Body of pancreas (tissue), 4 donors: ENCODE measurements around the gene IFI44L.

Source experiments
- POLR2A ChIP-seq, 3 donors: fragments of 450-650 bp; IDR thresholded peaks; one replicate each; pipeline ENCODE4 v1.6.1; 2016; ENCODE audit warnings: antibody characterized with exemption in 3 of 3, mild to moderate bottlenecking in 2 of 3
- TF ChIP-seq, protein P1 (sequence below), 7 experiments: fragments of 450-650 bp in 4 of 7; fragments of 200-600 bp in 3 of 7; sonication (generic) in 3 of 7; IDR thresholded peaks; one replicate each; pipeline ENCODE4 v1.5.1; 2016 to 2019; ENCODE audit warnings: antibody characterized with exemption in 7 of 7

DNA sequence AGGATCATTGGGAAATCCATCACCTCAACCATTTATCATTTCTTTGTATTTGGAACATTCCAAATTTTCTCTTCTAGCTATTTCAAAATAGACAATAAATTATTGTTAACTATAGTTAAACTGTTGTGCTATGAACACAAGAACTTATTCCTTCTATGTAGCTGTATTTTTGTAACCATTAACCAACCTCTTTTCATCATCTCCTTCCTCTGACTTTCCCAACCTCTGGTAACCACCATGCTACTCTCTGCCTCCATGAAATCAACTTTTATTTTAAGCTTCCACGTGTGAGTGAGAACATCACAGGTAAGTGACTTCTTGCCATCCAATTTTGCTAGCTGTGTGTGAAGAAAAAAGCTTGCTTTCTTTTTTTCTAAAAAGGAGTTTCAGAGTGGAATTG is 418 bp downstream of the IFI44L start:
- TF ChIP-seq, protein P1, sequence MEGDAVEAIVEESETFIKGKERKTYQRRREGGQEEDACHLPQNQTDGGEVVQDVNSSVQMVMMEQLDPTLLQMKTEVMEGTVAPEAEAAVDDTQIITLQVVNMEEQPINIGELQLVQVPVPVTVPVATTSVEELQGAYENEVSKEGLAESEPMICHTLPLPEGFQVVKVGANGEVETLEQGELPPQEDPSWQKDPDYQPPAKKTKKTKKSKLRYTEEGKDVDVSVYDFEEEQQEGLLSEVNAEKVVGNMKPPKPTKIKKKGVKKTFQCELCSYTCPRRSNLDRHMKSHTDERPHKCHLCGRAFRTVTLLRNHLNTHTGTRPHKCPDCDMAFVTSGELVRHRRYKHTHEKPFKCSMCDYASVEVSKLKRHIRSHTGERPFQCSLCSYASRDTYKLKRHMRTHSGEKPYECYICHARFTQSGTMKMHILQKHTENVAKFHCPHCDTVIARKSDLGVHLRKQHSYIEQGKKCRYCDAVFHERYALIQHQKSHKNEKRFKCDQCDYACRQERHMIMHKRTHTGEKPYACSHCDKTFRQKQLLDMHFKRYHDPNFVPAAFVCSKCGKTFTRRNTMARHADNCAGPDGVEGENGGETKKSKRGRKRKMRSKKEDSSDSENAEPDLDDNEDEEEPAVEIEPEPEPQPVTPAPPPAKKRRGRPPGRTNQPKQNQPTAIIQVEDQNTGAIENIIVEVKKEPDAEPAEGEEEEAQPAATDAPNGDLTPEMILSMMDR (IDR thresholded peaks at IDR 0.05) = no peak
- TF ChIP-seq POLR2A (IDR thresholded peaks at IDR 0.05) = no peak
